GM18951 (cell line): ENCODE data around the gene NRP1.

Experiments
- POLR2A ChIP-seq: IDR thresholded peaks from 4 replicates; pipeline ENCODE4 v1.6.1; 2011; ENCODE audit warnings: mild to moderate bottlenecking; ENCODE audit not compliant: insufficient read length, insufficient read depth; ENCODE audit errors: extremely low read depth
- in situ Hi-C: fragments of 300-500 bp; cut with MboI; formaldehyde crosslinking; loops from one replicate; pipeline ENCODE4 v1.12.0; 2022; ENCODE audit warnings: low sequenced_read_pairs, mixed read lengths, inconsistent platforms; ENCODE audit not compliant: unreplicated experiment

Gene NRP1

GRCh38 chr10:33237736-33238624 lies 96.5 kb downstream of the NRP1 start:
- TF ChIP-seq POLR2A, result no peak
- in situ Hi-C loops, result no loop called here

GRCh38 chr10:33236916-33237315 lies 97.6 kb downstream of the NRP1 start:
- in situ Hi-C loops, result no loop called here

GRCh38 chr10:33235951-33236350 lies 98.5 kb downstream of the NRP1 start:
- in situ Hi-C loops, result no loop called here
- TF ChIP-seq POLR2A, result no peak

More at GRCh38 chr10:33236916-33237315, 97.6 kb downstream of the NRP1 start:
- no peak for TF ChIP-seq POLR2A

GRCh38 chr10:33235251-33235884 lies 99.1 kb downstream of the NRP1 start:
- in situ Hi-C loops, result no loop called here
- no peak for TF ChIP-seq POLR2A

GRCh38 chr10:33234831-33235237 lies 99.6 kb downstream of the NRP1 start:
- TF ChIP-seq POLR2A, result no peak
- in situ Hi-C loops, result no loop called here

GRCh38 chr10:33233635-33234034 lies 100.8 kb downstream of the NRP1 start:
- TF ChIP-seq POLR2A, result no peak
- in situ Hi-C loops, result no loop called here

GRCh38 chr10:33233221-33233620 lies 101.2 kb downstream of the NRP1 start:
- in situ Hi-C loops, result no loop called here
- TF ChIP-seq POLR2A, result no peak

GRCh38 chr10:33231621-33232350 lies 102.7 kb downstream of the NRP1 start:
- in situ Hi-C loops, result no loop called here
- TF ChIP-seq POLR2A, result no peak

- TF ChIP-seq POLR2A, result no peak
- in situ Hi-C loops, result no loop called here
Observed at GRCh38 chr10:33229949-33230267, 104.6 kb downstream of the NRP1 start.

- TF ChIP-seq POLR2A, result no peak
- in situ Hi-C loops, result no loop called here
Observed at GRCh38 chr10:33229252-33229948, 105.1 kb downstream of the NRP1 start.

- in situ Hi-C loops, result no loop called here
- no peak for TF ChIP-seq POLR2A
Observed at GRCh38 chr10:33228426-33228825, 106.0 kb downstream of the NRP1 start.

GRCh38 chr10:33227489-33227888 lies 107.0 kb downstream of the NRP1 start:
- in situ Hi-C loops, result no loop called here
- TF ChIP-seq POLR2A, result no peak
